Stimulated activated naive CD4-positive, alpha-beta T cell treated with Interleukin-2 at 50 U/mL for 16 hours (primary cell): ENCODE results near the gene COQ3.
A peak's percentile ranks its signal among the peaks of the same experiment; 100 is the strongest.

Experiments used
- DNase-seq: peaks from one replicate; lab custom pipeline; 2025; lab: John Stamatoyannopoulos, UW

The COQ3 gene

GRCh38 chr6:99331531-99331930 lies 62.5 kb downstream of the COQ3 start:
- DNase-seq: no peak

GRCh38 chr6:99330159-99330558 lies 63.8 kb downstream of the COQ3 start:
- peak; percentile 45 for DNase-seq

GRCh38 chr6:99324996-99325395 lies 69.0 kb downstream of the COQ3 start:
- no peak for DNase-seq
